Loucy (cell line): Measurements from ENCODE around the gene SMC4.

Experiments used
- EZH2phosphoT487 ChIP-seq: fragments of 200-600 bp; IDR thresholded peaks from 2 replicates; pipeline ENCODE4 v1.6.1; 2018; ENCODE audit warnings: antibody characterized with exemption, mild to moderate bottlenecking, moderate library complexity, borderline replicate concordance
- TF ChIP-seq, protein P1 (sequence below): fragments of 200-600 bp; sonication (generic); conservative IDR thresholded peaks from 2 replicates; pipeline ENCODE4 v1.5.1; 2014; ENCODE audit warnings: mild to moderate bottlenecking, antibody characterized with exemption, low read length

DNA sequence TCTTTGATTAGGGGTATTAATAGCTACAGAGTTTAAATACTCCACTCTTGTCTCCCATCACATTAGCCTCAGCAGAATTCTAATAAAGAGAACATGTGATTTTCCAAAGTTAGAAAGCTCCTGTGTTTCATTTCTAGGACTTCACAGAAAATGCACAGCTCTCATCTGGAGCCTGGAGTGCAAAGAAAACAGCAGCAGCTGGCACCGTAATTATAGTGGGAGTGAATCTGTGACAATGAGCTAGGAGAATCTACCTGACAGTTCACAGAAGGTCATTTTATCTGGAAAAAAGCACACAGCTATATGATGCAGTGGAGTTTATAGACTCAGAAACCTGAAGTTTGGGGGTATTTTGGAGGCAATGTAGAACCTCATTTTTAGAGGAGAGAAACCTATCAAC, 55.5 kb downstream of the SMC4 start:
- TF ChIP-seq, protein P1, sequence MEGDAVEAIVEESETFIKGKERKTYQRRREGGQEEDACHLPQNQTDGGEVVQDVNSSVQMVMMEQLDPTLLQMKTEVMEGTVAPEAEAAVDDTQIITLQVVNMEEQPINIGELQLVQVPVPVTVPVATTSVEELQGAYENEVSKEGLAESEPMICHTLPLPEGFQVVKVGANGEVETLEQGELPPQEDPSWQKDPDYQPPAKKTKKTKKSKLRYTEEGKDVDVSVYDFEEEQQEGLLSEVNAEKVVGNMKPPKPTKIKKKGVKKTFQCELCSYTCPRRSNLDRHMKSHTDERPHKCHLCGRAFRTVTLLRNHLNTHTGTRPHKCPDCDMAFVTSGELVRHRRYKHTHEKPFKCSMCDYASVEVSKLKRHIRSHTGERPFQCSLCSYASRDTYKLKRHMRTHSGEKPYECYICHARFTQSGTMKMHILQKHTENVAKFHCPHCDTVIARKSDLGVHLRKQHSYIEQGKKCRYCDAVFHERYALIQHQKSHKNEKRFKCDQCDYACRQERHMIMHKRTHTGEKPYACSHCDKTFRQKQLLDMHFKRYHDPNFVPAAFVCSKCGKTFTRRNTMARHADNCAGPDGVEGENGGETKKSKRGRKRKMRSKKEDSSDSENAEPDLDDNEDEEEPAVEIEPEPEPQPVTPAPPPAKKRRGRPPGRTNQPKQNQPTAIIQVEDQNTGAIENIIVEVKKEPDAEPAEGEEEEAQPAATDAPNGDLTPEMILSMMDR, result no peak
- no peak for TF ChIP-seq EZH2phosphoT487
